D721Med (cell line): ENCODE results near the gene ACACA.

Source experiments
- DNase-seq: peaks from one replicate; pipeline ENCODE4 v3.0.0; 2011; ENCODE audit warnings: low spot score; ENCODE audit not compliant: insufficient read length
- FAIRE-seq: peaks from 2 replicates; lab custom pipeline; 2011; peaks lifted over from hg19 to GRCh38; lab: Jason Lieb, UNC
- TF ChIP-seq, protein P1 (sequence below): IDR thresholded peaks from 2 replicates; pipeline ENCODE4 v1.5.1; 2012; ENCODE audit warnings: mild to moderate bottlenecking, control low read depth; ENCODE audit not compliant: insufficient read depth; ENCODE audit errors: missing control alignments

ACACA gene

DNA sequence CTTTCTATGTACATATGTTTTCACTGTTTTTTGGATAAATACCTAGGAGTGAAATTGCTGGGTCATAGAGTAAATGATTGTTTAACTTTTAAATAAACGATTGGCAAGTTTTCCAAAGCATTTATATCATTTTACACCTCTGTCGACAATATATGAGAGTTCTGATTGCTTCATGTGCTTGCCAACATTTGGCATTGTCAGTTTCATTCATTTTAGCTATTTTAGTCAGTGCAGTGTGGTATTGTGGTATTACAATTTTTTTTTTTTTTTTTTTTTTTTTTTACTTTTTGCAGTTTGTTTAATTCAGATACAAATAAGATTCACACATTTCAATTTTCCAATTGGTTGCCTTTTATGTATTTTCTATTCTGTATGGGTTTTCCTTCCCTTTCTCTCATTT is 26.0 kb upstream of the ACACA start:
- DNase-seq = no peak
- FAIRE-seq = no peak
- TF ChIP-seq, protein P1, sequence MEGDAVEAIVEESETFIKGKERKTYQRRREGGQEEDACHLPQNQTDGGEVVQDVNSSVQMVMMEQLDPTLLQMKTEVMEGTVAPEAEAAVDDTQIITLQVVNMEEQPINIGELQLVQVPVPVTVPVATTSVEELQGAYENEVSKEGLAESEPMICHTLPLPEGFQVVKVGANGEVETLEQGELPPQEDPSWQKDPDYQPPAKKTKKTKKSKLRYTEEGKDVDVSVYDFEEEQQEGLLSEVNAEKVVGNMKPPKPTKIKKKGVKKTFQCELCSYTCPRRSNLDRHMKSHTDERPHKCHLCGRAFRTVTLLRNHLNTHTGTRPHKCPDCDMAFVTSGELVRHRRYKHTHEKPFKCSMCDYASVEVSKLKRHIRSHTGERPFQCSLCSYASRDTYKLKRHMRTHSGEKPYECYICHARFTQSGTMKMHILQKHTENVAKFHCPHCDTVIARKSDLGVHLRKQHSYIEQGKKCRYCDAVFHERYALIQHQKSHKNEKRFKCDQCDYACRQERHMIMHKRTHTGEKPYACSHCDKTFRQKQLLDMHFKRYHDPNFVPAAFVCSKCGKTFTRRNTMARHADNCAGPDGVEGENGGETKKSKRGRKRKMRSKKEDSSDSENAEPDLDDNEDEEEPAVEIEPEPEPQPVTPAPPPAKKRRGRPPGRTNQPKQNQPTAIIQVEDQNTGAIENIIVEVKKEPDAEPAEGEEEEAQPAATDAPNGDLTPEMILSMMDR = no peak

DNA sequence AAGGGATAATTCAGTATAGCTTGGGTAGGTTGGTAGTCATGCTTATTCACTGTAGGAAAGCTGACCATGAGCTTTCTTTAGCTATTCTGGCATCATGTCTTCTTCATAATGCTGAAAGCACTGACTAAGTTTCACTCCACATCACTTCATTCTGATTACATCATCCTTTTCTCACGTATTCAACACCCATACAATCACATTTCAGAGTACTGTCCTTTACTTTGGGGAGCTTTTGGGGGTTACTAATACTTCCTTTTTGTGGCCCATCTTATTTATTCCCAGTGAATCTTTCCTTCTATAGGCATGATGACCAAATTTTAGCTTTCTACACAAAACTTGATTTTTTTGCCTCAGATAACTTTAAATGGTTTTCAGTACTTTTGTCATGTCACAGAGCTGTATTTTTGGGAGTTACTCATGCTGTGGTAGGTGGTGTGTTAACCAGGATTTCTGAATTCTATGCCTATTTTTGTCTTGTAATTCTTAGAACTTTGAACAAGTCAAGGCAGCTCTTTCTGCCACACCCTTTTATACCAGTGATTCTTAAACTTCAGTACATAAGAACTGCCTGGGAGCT is 23.5 kb upstream of the ACACA start:
- DNase-seq = no peak

DNA sequence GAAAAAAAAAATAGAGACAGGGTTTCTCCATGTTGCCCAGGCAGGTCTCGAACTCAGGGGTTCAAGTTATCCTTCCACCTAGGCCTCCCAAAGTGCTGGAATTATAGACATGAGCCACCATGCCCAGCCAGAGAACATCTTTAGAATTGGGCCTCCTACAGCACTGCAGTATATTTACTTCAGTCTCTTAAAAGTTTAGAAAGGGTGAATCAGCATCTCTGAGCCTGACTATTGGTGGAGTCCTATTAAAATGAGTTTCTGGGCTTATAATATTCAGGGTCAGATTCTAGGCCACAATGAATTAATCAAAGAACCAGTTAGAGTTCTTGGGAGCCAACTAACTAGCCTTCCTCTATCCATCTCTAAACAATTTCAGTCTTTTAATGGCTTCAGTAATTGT is 22.8 kb upstream of the ACACA start:
- FAIRE-seq = no peak
- DNase-seq = no peak
- TF ChIP-seq, protein P1 = no peak

More for the DNA sequence above, 23.5 kb upstream of the ACACA start:
- FAIRE-seq = no peak
- TF ChIP-seq, protein P1 = no peak

DNA sequence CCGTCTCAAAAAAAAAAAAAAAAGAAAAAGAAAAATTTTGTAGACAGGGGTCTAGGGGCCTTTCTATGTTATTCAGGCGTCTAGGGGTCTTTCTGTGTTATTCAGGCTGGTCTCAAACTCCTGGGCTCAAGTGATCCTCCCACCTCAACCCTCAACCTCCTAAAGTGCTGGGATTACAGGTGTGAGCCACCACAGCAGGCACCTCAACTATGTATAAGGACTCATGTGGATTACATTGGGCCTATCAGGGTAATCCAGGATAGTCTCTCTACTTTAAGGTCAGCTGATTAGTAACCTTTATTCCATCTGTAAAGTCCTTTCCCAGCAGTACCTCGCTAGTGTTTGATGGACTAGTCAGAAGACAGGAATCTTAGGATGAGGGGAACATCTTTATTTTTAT is 22.4 kb upstream of the ACACA start:
- DNase-seq (no peak), FAIRE-seq (no peak)
- TF ChIP-seq, protein P1 = no peak

DNA sequence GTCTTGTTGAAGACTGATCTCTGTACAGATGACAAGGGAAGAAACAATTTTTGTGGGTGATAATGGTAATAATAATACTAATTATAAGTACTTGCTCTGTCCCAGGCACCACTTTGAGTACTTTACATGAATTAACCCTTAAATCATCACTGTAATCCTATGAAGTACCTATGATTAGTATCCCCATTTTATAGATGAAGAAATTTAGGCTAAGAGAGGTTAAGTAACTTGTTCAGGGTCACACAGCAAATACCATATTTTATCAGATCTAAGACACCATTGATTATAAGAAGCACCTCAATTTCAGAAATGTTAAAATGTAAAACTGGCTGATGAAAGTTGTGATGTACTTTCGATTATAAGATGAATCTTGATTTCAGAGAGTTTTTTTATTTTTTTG is 18.6 kb upstream of the ACACA start:
- TF ChIP-seq, protein P1 = no peak
- DNase-seq (no peak), FAIRE-seq (no peak)

DNA sequence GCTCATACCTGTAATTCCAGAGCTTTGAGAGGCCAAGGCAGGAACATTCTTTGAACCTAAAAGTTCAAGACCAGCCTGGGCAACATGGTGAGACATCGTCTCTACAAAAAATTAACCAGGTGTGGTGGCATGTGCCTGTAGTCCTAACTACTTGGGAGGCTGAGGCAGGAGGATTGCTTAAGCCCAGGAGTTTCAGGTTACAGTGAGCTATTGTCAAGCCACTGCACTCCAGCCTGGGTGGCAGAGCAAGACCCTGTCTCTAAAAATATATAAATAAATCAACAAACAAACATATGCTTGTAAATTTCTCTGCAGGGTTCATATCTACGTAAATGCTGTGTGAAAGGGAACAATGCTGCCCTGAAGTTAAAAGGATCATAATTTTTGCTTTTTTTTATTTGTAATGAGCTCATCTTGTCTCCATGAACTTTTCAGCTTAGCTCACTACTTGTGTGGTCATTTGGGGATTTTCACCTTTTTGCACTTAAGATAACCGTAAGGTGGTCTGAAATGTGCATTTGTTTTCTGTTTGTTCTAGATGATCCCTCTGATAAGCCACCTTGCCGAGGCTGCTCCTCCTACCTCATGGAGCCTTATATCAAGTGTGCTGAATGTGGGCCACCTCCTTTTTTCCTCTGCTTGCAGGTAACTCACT is 16.5 kb upstream of the ACACA start:
- TF ChIP-seq, protein P1 = no peak
- no peak for FAIRE-seq
- DNase-seq = no peak

DNA sequence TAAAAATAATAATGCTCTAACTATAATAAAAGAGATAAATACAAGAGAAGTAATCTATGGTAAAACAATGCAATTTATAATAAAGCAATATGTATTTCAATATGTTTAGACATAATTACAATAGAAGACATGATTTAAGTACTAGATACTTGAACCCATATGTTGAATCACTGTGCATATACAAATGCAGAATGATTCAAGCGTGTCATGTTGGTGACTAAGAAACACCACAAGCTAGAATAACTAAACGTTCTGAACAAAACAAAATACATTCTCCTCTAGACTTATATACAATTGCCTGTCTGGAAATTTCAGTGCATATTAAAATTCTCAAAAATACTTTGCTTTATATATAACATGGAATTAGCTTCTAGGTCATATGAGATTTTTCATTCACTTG is 11.2 kb upstream of the ACACA start:
- TF ChIP-seq, protein P1 = no peak
- no peak for FAIRE-seq
- no peak for DNase-seq
